Activated CD4-positive, alpha-beta T cell treated with anti-CD3 and anti-CD28 coated beads, Interleukin-2, amount 50 U/mL, for 48 hours (primary cell): ENCODE measurements around the gene TIMM50.

Source experiments
- DNase-seq, 2 experiments: peaks; one replicate each; pipeline ENCODE4 v3.0.0-alpha.2; 2020

TIMM50 gene

GRCh38 chr19:39502640-39503417 lies 22.2 kb downstream of the TIMM50 start:
- peak; percentile 74 to 77 for DNase-seq

- no peak for DNase-seq
Observed at GRCh38 chr19:39506598-39506943, 25.9 kb downstream of the TIMM50 start.

- DNase-seq = peak; percentile 66 to 71
Observed at GRCh38 chr19:39506944-39507714, 26.5 kb downstream of the TIMM50 start.

GRCh38 chr19:39507715-39508364 lies 27.2 kb downstream of the TIMM50 start:
- no peak for DNase-seq

DNA sequence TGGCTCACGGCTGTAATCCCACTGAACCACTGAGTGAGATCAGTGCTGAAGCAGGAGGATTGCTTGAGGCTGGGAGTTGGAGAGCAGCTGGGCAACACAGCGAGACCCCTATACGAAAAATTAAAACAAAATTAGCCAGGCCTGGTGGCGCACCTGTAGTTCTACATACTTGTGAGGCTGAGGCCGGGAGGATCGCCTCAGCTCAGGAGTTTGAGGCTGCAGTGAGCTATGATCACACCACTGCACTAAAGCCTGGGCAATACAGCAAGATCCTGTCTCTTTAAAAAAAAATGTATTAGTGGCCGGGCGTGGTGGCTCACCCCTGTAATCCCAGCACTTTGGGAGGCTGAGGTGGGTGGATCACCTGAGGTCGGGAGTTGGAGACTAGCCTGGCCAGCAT lies 28.0 kb downstream of the TIMM50 start:
- no peak for DNase-seq

GRCh38 chr19:39509233-39509632 lies 28.6 kb downstream of the TIMM50 start:
- DNase-seq = no peak

GRCh38 chr19:39512988-39513387 lies 32.4 kb downstream of the TIMM50 start:
- no peak for DNase-seq

GRCh38 chr19:39514840-39515550 lies 34.4 kb downstream of the TIMM50 start, which contains the start of gene SELENOV:
TSS of gene SELENOV (plus strand) at chr19:39515139. CDS start at chr19:39515213, 74 bp downstream.
- DNase-seq = no peak

DNA sequence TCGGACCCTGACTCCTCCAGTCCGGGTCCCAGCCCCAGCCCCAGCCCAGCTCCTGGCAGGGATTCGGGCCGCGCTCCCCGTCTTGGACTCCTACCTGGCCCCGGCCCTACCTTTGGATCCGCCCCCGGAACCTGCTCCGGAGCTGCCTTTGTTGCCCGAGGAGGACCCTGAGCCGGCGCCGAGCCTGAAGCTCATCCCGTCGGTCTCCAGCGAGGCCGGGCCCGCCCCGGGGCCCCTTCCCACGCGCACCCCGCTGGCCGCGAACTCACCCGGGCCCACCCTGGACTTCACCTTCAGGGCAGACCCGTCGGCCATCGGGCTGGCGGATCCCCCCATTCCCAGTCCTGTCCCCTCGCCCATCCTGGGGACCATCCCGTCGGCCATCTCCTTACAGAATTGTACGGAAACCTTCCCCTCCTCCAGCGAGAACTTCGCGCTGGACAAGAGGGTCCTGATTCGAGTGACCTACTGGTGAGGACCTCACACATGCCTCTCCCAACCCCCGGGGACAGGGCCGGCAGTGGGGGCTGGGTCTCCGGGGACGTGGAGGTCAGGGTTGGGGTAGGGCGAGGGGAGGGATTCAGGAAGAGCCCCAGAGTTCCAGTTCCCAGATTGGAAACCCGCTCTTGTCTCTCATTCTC lies 35.0 kb downstream of the TIMM50 start:
- no peak for DNase-seq

DNA sequence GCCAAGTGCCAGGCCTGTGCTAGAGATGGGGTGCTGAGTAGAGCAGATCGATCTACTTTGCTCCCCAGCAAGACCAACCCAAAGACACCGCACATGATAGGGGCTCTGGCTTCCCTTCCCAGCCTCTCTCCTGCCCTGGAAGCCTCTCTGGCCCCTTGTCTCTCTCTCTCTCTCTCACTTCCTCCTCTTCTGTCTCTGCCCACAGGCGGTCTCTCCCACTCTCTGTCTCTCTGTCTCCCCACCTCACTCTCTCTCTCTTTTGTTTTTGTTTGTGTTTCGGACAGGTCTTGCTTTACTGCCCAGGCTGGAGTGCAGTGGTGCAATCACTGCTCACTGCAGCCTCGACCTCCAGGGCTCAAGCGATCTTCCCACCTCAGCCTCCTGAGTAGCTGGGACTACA lies 35.6 kb downstream of the TIMM50 start:
- no peak for DNase-seq

DNA sequence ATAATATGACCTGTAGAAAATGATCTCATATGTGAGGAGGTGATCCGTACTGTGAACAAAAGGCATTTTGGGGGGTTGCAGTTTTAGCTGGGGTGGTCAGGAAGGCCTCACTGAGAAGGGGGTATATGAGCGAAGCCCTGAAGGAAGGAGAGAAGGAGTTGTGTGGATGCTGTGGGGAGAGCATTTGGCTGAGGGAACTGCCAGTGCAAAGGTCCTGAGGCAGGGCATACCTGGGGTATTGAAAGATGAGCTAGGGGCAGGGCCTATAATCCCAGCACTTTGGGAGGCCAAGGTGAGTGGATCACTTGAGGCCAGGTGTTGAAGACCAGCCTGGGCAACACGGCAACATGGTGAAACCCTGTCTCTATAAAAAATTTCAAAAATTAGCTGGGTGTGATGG lies 36.8 kb downstream of the TIMM50 start:
- no peak for DNase-seq

- DNase-seq = no peak
Observed at GRCh38 chr19:39518458-39518857, 37.8 kb downstream of the TIMM50 start.

- no peak for DNase-seq
Observed at GRCh38 chr19:39518975-39519374, 38.3 kb downstream of the TIMM50 start.

- no peak for DNase-seq
Observed at GRCh38 chr19:39520541-39521484, 40.2 kb downstream of the TIMM50 start.

DNA sequence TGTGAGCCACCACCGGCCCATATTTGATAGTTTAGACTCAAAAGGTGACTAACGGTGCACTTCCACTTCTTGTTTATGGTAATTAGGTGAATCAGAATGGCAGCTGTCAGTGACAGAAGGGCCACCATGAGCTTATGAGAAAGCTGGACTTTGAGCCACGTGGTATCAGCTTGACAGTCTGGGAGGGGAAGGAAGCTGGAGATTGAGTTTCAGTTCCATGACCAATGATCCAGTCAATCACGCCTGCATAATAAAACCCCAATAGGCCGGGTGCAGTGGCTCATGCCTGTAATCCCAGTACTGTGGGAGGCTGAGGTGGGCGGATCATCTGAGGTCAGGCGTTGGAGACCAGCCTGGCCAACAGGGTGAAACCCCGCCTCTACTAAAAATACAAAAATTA lies 43.9 kb downstream of the TIMM50 start:
- no peak for DNase-seq

DNA sequence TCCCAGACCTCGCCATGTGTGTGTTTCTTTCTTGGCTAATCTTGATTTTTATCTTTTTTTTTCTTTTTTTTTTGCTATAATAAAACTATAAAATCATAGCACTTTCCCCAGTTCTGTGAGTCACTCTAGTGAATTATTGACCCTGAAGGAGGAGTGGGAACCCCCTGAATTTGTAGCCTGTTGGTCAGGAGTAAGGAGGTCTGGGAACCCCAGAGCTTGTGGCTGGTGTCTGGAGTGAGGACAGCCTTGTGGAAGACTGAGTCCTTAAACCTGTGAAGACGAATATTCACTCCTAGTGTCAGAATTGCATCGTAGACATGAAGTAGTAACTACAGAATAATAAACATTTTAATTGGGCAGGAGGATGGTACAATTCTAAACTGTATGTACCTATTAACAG lies 44.6 kb downstream of the TIMM50 start:
- DNase-seq = no peak

- DNase-seq = no peak
Observed at GRCh38 chr19:39531834-39532232, 51.2 kb downstream of the TIMM50 start.

- DNase-seq = peak; percentile 93
Observed at GRCh38 chr19:39532233-39533002, 51.8 kb downstream of the TIMM50 start, which contains the start of gene EID2B. TSS of gene EID2B (minus strand) at chr19:39532852. CDS start at chr19:39532802, 50 bp downstream.

DNA sequence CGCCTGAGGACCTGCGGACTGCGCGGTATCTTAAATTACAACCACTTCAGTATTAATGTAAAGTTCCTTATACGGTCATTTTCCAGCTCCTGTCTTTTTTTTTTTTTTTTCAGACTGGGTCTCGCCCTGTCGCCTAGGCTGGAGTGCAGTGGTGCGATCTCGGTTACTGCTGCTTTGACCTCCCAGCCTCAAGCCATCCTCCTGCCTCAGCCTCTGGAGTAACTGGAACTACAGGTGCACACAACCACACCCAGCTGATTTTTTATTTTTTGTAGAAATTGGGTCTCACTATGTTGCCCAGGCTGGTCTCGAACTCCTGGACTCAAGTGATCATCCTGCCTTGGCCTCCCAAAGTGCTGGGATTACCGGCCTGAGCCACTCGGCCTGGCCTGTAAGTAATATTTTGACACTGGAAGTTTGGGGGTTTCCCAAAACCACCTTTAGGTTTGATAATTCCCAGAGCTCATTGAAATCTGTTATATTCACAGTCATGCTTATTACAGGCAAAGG lies 52.4 kb downstream of the TIMM50 start:
- DNase-seq = no peak

DNA sequence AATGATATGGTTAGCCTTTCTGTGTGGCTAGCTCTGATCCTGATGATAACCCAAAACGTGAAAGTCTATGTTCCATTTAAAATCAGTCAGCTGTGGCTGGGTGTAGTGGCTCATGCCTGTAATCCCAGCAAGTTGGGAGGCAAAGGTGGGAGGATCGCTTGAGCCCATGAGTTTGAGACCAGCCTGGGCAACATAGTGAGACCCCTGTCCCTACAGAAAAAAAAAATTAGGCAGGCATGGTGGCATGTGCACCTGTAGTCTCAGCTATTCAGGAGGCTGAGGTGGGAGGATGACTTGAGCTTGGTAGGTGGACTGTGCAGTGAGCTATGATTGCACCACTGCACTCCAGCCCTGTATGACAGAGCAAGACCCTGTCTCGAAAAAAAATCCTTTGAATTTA lies 53.2 kb downstream of the TIMM50 start:
- no peak for DNase-seq
